GM10248 (cell line): Measurements from ENCODE around the gene ZNF497.

ENCODE experiments used
- CTCF ChIA-PET: fragments of 300-600 bp; sonication (Branson Sonifier 250); formaldehyde crosslinking; extraction: SDS; loops from one replicate; lab custom pipeline; 2021; ENCODE audit warnings: antibody characterized with exemption; lab: Yijun Ruan, JAX
- POLR2A ChIA-PET: fragments of 350-650 bp; sonication (Branson Sonifier 250); formaldehyde crosslinking; extraction: SDS; loops from one replicate; lab custom pipeline; 2020; ENCODE audit warnings: antibody characterized with exemption; lab: Yijun Ruan, JAX
- DNase-seq: peaks from one replicate; pipeline ENCODE4 v3.0.0; 2012; ENCODE audit errors: extremely low spot score
- CTCF ChIP-seq: IDR thresholded peaks from 2 replicates; pipeline ENCODE4 v1.5.1; 2012; ENCODE audit warnings: mild to moderate bottlenecking, low read depth; ENCODE audit errors: extremely low read depth, missing control alignments, control extremely low read depth

Gene ZNF497

GRCh38 chr19:58328999-58329398 is 33.6 kb downstream of the ZNF497 start:
- peak; percentile 42 for TF ChIP-seq CTCF
- DNase-seq, result no peak
- CTCF ChIA-PET, result interaction anchor here (1.1 to 2.7 kb wide), 5 partner anchors 19 to 191 kb away, joined by 4 to 10 read pairs (median 5); partner anchors contain the start of genes ZBTB45 and ZNF497
- POLR2A ChIA-PET, result no interaction called here

GRCh38 chr19:58326914-58327726 is 35.4 kb downstream of the ZNF497 start, which contains the start of gene ZSCAN22:
TSS of gene ZSCAN22 (plus strand) at chr19:58326994. CDS start at chr19:58334803, 7,809 bp downstream.
- CTCF ChIA-PET, result interaction anchor here (1.1 to 2.6 kb wide), 4 partner anchors 10 to 193 kb away, joined by 4 to 7 read pairs (median 4); partner anchors contain the start of genes ZBTB45 and ZNF497
- peak; percentile 96 for DNase-seq
- POLR2A ChIA-PET, result interaction anchor here (0.6 to 1.3 kb wide), 5 partner anchors 9 to 600 kb away, joined by 4 to 8 read pairs (median 5); partner anchors contain the start of gene ZNF671
- no peak for TF ChIP-seq CTCF

- ChIA-PET POLR2A (interaction anchor here (0.6 to 1.3 kb wide), 6 partner anchors 8 to 599 kb away, joined by 3 to 8 read pairs (median 4); partner anchors contain the start of gene ZNF671), CTCF (interaction anchor here (0.9 to 2.6 kb wide), 5 partner anchors 9 to 193 kb away, joined by 4 to 7 read pairs (median 5); partner anchors contain the start of genes ZBTB45 and ZNF497)
- no peak for DNase-seq
- TF ChIP-seq CTCF, result no peak
Measured at GRCh38 chr19:58326501-58326913, 36.0 kb downstream of the ZNF497 start.

- ChIA-PET POLR2A (interaction anchor here (0.6 kb wide), 1 partner anchor 8 kb away, joined by 3 read pairs; no protein-coding TSS in a partner anchor), CTCF (interaction anchor here (0.9 to 2.6 kb wide), 3 partner anchors 19 to 195 kb away, joined by 5 to 7 read pairs (median 5); partner anchors contain the start of genes ZBTB45 and ZNF497)
- DNase-seq, result no peak
- no peak for TF ChIP-seq CTCF
Measured at GRCh38 chr19:58325311-58326022, 37.1 kb downstream of the ZNF497 start.

DNA sequence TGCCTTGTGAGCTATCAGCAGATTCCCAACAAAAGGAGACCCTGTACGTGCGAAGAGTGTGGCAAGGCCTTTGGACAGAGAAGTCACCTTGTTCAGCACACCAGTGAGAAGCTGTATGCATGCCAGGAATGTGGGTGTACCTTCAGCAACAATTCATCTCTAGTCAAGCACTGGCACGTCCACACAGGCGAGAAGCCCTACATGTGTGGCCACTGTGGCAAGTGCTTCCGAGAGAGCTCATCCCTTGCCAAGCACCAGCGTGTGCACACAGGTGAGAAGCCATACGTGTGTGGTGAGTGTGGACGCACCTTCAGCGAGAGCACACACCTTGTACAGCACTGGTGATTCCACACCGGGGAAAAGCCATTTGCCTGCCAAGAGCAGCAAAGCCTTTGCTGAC is 43.3 kb downstream of the ZNF497 start:
- DNase-seq, result no peak
- TF ChIP-seq CTCF, result no peak
- POLR2A ChIA-PET, result interaction anchor here (0.9 kb wide), 1 partner anchor 7 kb away, joined by 4 read pairs; the partner anchor contains the start of gene ZSCAN22
- CTCF ChIA-PET, result interaction anchor here (1.0 kb wide), 1 partner anchor 10 kb away, joined by 4 read pairs; no protein-coding TSS in a partner anchor
